ENCODE results near the gene CMTR1.

- no peak for TF ChIP-seq CTCF (IDR thresholded peaks at IDR 0.05)
- TF ChIP-seq EP300 (IDR thresholded peaks at IDR 0.05), result no peak
- no peak for TF ChIP-seq POLR2A (IDR thresholded peaks at IDR 0.05)
Measured at GRCh38 chr6:37514837-37515236, 81.8 kb downstream of the CMTR1 start.

All from ovary (tissue), 3 donors.